GM10266 (cell line): ENCODE measurements around the gene STMN3.
A peak's percentile ranks its signal among the peaks of the same experiment; 100 is the strongest.
"Not testable (repeated sequence)": the region's sequence is repeated elsewhere in the genome, so short reads cannot be mapped to it uniquely, and the experiment has no call there.

ENCODE experiments used
- DNase-seq: peaks from one replicate; pipeline ENCODE4 v3.0.0; 2012; ENCODE audit errors: extremely low spot score
- TF ChIP-seq, protein P1 (sequence below): IDR thresholded peaks from 2 replicates; pipeline ENCODE4 v1.5.1; 2012; ENCODE audit warnings: mild to moderate bottlenecking, low read depth; ENCODE audit not compliant: control insufficient read depth, insufficient read depth; ENCODE audit errors: missing control alignments

STMN3 gene

DNA sequence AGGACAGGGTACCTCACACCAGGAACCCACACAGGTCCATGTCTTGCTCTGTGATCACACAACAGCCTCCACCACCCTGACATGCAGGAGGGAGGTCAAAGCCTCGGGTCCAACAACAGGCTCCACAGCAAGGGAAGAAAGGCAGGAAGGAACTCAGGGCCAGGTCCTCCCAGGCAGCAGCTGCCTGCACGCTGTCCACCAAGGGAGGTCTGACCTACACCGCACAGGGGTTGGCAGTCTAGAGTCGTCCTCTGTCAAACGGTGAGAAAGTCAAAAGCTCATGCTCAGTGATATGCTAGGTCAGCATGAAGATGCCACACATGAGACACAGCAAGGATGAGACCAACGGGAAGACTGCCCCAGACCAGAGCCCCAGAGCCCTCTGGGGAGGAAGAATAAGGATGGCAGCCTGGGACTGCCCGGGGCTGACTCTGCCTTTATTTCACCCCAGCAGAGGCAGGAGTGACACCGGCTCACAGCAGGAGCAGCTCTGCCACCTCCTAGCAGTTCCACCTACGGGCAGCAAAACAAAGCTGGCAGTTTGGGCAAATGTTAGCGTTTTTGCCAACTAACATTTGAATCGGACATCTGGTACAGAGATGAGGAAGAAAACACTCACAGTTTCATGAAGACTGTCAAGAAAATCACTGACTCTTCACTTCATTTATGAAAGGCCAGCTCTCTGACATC, 34.8 kb downstream of the STMN3 start:
- peak; percentile 17 for DNase-seq
- TF ChIP-seq, protein P1, sequence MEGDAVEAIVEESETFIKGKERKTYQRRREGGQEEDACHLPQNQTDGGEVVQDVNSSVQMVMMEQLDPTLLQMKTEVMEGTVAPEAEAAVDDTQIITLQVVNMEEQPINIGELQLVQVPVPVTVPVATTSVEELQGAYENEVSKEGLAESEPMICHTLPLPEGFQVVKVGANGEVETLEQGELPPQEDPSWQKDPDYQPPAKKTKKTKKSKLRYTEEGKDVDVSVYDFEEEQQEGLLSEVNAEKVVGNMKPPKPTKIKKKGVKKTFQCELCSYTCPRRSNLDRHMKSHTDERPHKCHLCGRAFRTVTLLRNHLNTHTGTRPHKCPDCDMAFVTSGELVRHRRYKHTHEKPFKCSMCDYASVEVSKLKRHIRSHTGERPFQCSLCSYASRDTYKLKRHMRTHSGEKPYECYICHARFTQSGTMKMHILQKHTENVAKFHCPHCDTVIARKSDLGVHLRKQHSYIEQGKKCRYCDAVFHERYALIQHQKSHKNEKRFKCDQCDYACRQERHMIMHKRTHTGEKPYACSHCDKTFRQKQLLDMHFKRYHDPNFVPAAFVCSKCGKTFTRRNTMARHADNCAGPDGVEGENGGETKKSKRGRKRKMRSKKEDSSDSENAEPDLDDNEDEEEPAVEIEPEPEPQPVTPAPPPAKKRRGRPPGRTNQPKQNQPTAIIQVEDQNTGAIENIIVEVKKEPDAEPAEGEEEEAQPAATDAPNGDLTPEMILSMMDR, result no peak

DNA sequence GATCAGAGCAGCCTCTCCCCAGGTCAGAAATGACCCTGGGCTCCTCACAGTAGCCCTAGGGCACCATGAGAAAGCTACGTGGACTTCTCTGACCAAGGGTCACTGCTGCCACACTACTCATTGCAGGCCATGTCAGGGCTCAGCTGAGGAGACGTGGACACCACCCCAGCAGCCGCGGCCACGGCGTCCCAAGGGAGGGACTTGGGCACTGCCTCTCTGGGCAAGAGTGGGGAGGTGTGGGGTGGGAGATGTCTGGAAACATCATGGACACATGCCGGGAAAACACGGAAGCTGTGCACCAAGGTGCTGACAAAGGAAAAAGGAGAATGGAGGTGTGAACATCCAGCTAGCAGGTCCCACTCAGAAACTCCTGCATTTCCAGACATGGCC, 35.4 kb downstream of the STMN3 start:
- TF ChIP-seq, protein P1, result no peak
- no peak for DNase-seq

DNA sequence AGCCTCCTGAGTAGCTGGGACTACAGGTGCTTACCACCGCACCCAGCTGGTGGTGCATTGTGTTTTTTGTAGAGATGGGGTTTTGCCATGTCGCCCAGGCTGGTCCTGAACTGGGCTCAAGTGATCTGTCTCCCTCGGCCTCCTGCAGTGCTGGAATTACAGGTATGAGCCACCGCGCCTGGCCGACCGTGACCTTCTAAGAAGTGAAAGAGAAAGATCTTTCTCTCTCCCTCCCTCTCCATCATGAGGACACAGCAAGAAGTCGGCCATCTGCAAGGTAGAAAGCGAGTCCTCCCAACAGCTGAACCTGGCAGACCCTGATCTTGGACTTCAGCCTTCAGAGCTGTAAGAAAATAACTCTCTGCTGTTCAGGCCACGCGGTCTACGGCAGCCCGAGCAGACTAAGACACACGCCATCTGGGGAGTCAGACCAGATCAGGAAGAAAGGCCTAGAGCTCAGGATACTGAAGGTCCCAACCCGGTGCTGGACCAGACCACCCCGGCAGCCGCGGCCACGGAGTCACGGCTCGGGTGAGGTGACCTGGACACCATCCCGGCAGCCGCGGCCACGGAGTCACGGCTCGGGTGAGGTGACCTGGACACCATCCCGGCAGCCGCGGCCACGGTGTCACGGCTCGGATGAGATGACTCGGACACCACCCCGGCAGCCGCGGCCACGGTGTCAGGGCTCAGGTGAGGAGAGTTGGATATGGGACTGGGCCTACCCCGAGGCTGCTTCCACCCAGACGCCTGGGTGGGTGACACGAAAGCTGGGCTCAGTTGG, 35.9 kb downstream of the STMN3 start:
- TF ChIP-seq, protein P1, result no peak
- DNase-seq, result peak; percentile 23

DNA sequence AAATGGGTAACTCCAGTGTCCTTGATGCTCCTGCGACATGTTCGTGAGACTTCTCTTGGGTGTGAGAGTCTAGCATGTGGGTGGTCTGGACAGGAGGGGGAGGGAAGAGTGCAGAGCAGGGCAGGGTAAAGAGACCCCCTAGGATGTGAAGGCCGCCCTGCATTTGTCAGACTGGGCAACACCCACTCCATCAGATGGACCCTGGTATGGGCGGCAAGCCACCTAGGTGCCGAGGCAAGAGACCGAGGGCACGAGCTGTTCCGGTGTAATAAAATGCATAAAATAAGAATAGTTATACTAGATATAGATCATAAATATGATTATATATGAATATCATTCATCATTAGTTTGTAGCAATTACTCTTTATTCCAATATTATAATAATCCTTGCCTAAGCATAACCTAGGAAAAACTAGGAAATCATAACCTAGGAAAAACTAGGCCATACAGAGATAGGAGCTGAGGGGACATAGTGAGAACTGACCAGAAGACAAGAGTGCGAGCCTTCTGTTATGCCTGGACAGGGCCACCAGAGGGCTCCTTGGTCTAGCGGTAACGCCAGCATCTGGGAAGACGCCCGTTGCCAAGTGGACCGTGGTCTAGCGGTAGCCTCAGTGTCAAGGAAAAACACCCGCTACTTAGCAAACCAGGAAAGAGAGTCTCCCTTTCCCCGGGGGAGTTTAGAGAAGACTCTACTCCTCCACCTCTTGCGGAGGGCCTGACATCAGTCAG, 39.2 kb downstream of the STMN3 start:
- not testable (repeated sequence) for DNase-seq

DNA sequence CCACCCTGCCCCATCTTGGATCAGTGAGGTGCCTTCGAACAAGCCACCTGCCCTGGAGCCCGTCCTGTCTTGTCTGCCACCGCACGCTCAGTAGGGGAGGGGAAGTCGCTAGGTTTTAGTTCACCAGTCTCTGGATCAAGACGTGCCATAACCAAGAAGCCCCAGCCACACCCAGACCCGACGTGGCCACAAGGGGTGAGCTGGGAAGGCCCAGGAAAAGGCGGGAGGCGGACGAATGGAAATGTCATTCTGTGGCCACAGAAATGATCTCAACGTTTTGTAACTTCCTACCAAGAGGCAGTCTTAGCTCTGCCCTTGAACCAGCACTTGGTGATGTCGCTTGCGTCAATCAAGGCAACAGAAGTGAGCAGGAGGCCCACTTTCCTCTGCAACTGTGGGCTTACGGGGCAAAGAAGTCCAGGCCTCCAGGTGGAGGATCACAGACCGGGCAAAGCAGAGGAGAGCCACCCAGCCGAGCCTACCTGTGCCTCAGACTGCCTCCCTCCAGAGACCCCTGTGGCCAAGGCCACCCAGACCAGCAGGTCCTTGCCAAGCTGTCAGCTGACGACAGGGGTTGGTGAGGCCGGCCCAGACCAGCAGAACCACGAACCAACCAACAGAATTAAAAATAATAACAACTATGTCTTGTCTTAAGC, 40.8 kb downstream of the STMN3 start:
- DNase-seq, result no peak
- TF ChIP-seq, protein P1, result no peak

- TF ChIP-seq, protein P1, result no peak
- no peak for DNase-seq
Measured at GRCh38 chr20:63611646-63612045, 41.6 kb downstream of the STMN3 start.
